OCI-LY3 (cell line): Measurements from ENCODE around the gene KIF5B.

Experiments
- CTCF ChIP-seq: fragments of 200-600, 300-600 bp; sonication (generic); IDR thresholded peaks from 2 replicates; pipeline ENCODE4 v1.5.1; 2014; ENCODE audit warnings: antibody characterized with exemption, low read length, low read depth
- EZH2phosphoT487 ChIP-seq: fragments of 200-600 bp; shearing (Covaris generic); IDR thresholded peaks from 2 replicates; pipeline ENCODE4 v1.6.1; 2018; ENCODE audit warnings: antibody characterized with exemption, mixed run types, low read depth

DNA sequence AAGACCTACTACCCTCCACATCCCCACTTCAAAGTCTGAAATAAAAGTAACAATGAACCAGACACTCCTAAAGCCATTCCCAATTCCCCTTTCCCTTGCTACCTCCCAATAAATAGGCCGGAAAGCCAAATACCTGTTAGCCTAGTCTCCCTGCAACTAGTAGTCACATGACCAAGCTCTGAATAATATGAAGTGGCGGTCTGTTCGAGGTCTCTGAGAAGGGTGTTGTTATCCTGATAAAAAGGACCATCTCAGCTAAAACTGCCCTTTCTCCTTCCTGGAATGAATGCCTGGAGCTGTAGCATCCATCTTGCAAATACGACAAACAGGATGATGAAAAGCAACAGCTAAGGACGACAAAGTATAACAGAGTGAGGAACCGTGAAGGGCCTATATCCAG is 6.0 kb downstream of the KIF5B start:
- TF ChIP-seq CTCF (no peak), EZH2phosphoT487 (no peak)
